NCI-H2107 treated with DMSO at 0.1 percent for 48 hours (cell line): Measurements from ENCODE around the gene PALLD.
"Not testable (repeated sequence)": the region's sequence is repeated elsewhere in the genome, so short reads cannot be mapped to it uniquely, and the experiment has no call there.

Source experiments
- DNase-seq: peaks from one replicate; lab custom pipeline; 2025; ENCODE audit not compliant: unreplicated experiment; lab: John Stamatoyannopoulos, UW

PALLD gene

GRCh38 chr4:168787801-168788595 is 291.1 kb downstream of the PALLD start:
- no peak for DNase-seq

GRCh38 chr4:168790898-168791297 is 294.0 kb downstream of the PALLD start:
- DNase-seq = no peak

- no peak for DNase-seq
Measured at GRCh38 chr4:168791376-168791775, 294.5 kb downstream of the PALLD start.

- DNase-seq = no peak
Measured at GRCh38 chr4:168793542-168793941, 296.7 kb downstream of the PALLD start.

- DNase-seq = no peak
Measured at GRCh38 chr4:168794092-168794707, 297.3 kb downstream of the PALLD start.

- no peak for DNase-seq
Measured at GRCh38 chr4:168794881-168795280, 298.0 kb downstream of the PALLD start.

GRCh38 chr4:168795346-168795745 is 298.5 kb downstream of the PALLD start:
- DNase-seq = no peak

GRCh38 chr4:168796362-168797106 is 299.7 kb downstream of the PALLD start:
- DNase-seq = no peak

GRCh38 chr4:168797194-168797593 is 300.3 kb downstream of the PALLD start:
- no peak for DNase-seq

GRCh38 chr4:168797738-168798375 is 301.0 kb downstream of the PALLD start:
- DNase-seq = no peak

- no peak for DNase-seq
Measured at GRCh38 chr4:168800926-168801325, 304.1 kb downstream of the PALLD start.

- DNase-seq = no peak
Measured at GRCh38 chr4:168802222-168802621, 305.4 kb downstream of the PALLD start.

- DNase-seq = not testable (repeated sequence)
Measured at GRCh38 chr4:168803052-168803451, 306.2 kb downstream of the PALLD start.

- DNase-seq = no peak
Measured at GRCh38 chr4:168803732-168804131, 306.9 kb downstream of the PALLD start.

GRCh38 chr4:168804146-168804545 is 307.3 kb downstream of the PALLD start:
- no peak for DNase-seq

- no peak for DNase-seq
Measured at GRCh38 chr4:168805341-168805740, 308.5 kb downstream of the PALLD start.

GRCh38 chr4:168806247-168806646 is 309.4 kb downstream of the PALLD start:
- not testable (repeated sequence) for DNase-seq

GRCh38 chr4:168811207-168811606 is 314.4 kb downstream of the PALLD start:
- DNase-seq = no peak

- DNase-seq = no peak
Measured at GRCh38 chr4:168811786-168812651, 315.2 kb downstream of the PALLD start.

- no peak for DNase-seq
Measured at GRCh38 chr4:168812806-168813205, 316.0 kb downstream of the PALLD start.
